ENCODE results near the gene VSX2. TPM values are rescaled to one million over a fixed set of nuclear protein-coding genes. Genes with fewer than 3 reads are reported as not detected.

The VSX2 gene
- polyA plus RNA-seq, 1 donor from 2014 or later = not detected

- Histone ChIP-seq H3K79me2 (replicated peaks; ENCODE audit: insufficient read depth, low read length) (no peaks in the 10 kb centered on the region), H3K27me3 (ENCODE audit: insufficient read depth, low read depth, low read length) (no peaks in the 10 kb centered on the region), H3F3A (ENCODE audit: insufficient read depth, low read length, poor library complexity, severe bottlenecking) (no peaks in the 10 kb centered on the region), H3K27ac (ENCODE audit: low read length) (no peak overlapping the region), H3K4me3 (ENCODE audit: low read length) (no peak overlapping the region), H3K9me3 (ENCODE audit: low read length) (peaks cover 3% of the 10 kb centered on the region), H3K9ac (ENCODE audit: low read length) (no peak overlapping the region), H3K4me2 (ENCODE audit: low read length) (no peak overlapping the region), H4K20me1 (ENCODE audit: insufficient read depth) (no peaks in the 10 kb centered on the region), H3K9me2 (ENCODE audit: insufficient read depth, low read length) (no peaks in the 10 kb centered on the region), H3K36me3 (ENCODE audit: insufficient read depth, low read length) (no peaks in the 10 kb centered on the region), H2AFZ (ENCODE audit: low read depth, low read length) (no peak overlapping the region)
- TF ChIP-seq REST (IDR thresholded peaks at IDR 0.05; ENCODE audit: borderline replicate concordance) (no peak), EP300 (conservative IDR thresholded peaks at IDR 0.05; ENCODE audit: poor library complexity, severe bottlenecking) (no peak), CTCF (IDR thresholded peaks at IDR 0.05; ENCODE audit: poor library complexity, severe bottlenecking) (no peak), EZH2 (IDR thresholded peaks at IDR 0.05; ENCODE audit: borderline replicate concordance, insufficient read depth, low read length, poor library complexity, severe bottlenecking) (no peak)
Measured at GRCh38 chr14:74231784-74232183, 7.5 kb upstream of the VSX2 start.

GRCh38 chr14:74235017-74235416 lies 4.2 kb upstream of the VSX2 start:
- no peak overlapping the region for H3K9ac ChIP-seq (ENCODE audit: low read length)
- H3K27ac ChIP-seq (ENCODE audit: low read length) = no peak overlapping the region
- H3K4me2 ChIP-seq (ENCODE audit: low read length) = no peak overlapping the region
- TF ChIP-seq RAD21 (conservative IDR thresholded peaks at IDR 0.05) = no peak
- TF ChIP-seq EP300 (conservative IDR thresholded peaks at IDR 0.05; ENCODE audit: poor library complexity, severe bottlenecking) = no peak
- no peaks in the 10 kb centered on the region for H3F3A ChIP-seq (ENCODE audit: insufficient read depth, low read length, poor library complexity, severe bottlenecking)
- H3K4me3 ChIP-seq (ENCODE audit: low read length) = no peak overlapping the region
- H3K9me2 ChIP-seq (ENCODE audit: insufficient read depth, low read length) = no peaks in the 10 kb centered on the region
- no peaks in the 10 kb centered on the region for H4K20me1 ChIP-seq (ENCODE audit: insufficient read depth)
- H2AFZ ChIP-seq (ENCODE audit: low read depth, low read length) = no peak overlapping the region
- no peaks in the 10 kb centered on the region for H3K36me3 ChIP-seq (ENCODE audit: insufficient read depth, low read length)
- peaks cover 3% of the 10 kb centered on the region for H3K9me3 ChIP-seq (ENCODE audit: low read length)
- H3K27me3 ChIP-seq (ENCODE audit: insufficient read depth, low read depth, low read length) = peaks cover 30% of the 10 kb centered on the region
- H3K79me2 ChIP-seq (replicated peaks; ENCODE audit: insufficient read depth, low read length) = no peaks in the 10 kb centered on the region

- Histone ChIP-seq H3K9me2 (ENCODE audit: insufficient read depth, low read length) (no peaks in the 10 kb centered on the region), H3F3A (ENCODE audit: insufficient read depth, low read length, poor library complexity, severe bottlenecking) (no peaks in the 10 kb centered on the region), H3K4me2 (ENCODE audit: low read length) (no peak overlapping the region), H4K20me1 (ENCODE audit: insufficient read depth) (no peaks in the 10 kb centered on the region), H3K27ac (ENCODE audit: low read length) (no peak overlapping the region), H3K4me3 (ENCODE audit: low read length) (no peak overlapping the region), H3K9me3 (ENCODE audit: low read length) (peaks cover 1% of the 10 kb centered on the region), H3K36me3 (ENCODE audit: insufficient read depth, low read length) (no peaks in the 10 kb centered on the region), H3K27me3 (ENCODE audit: insufficient read depth, low read depth, low read length) (peaks cover 54% of the 10 kb centered on the region), H3K9ac (ENCODE audit: low read length) (no peak overlapping the region), H2AFZ (ENCODE audit: low read depth, low read length) (no peak overlapping the region), H3K79me2 (replicated peaks; ENCODE audit: insufficient read depth, low read length) (no peaks in the 10 kb centered on the region)
- TF ChIP-seq SMC3 (conservative IDR thresholded peaks at IDR 0.05; ENCODE audit: poor library complexity) (no peak), REST (IDR thresholded peaks at IDR 0.05; ENCODE audit: borderline replicate concordance) (no peak), POLR2AphosphoS5 (IDR thresholded peaks at IDR 0.05) (no peak), EZH2 (IDR thresholded peaks at IDR 0.05; ENCODE audit: borderline replicate concordance, insufficient read depth, low read length, poor library complexity, severe bottlenecking) (no peak), CTCF (IDR thresholded peaks at IDR 0.05; ENCODE audit: poor library complexity, severe bottlenecking) (no peak), EP300 (conservative IDR thresholded peaks at IDR 0.05; ENCODE audit: poor library complexity, severe bottlenecking) (no peak), TAF1 (IDR thresholded peaks at IDR 0.05; ENCODE audit: low read depth) (no peak), MXI1 (conservative IDR thresholded peaks at IDR 0.05; ENCODE audit: poor library complexity, severe bottlenecking) (no peak), RAD21 (conservative IDR thresholded peaks at IDR 0.05) (no peak)
Measured at GRCh38 chr14:74237441-74237840, 1.8 kb upstream of the VSX2 start.

Data from neural cell (in vitro differentiated cells).